A673 (cell line): Measurements from ENCODE around the gene HID1. TPM values are rescaled to one million over a fixed set of nuclear protein-coding genes. Genes with fewer than 3 reads are reported as not detected.
A peak's percentile ranks its signal among the peaks of the same experiment; 100 is the strongest.

Experiments used
- BruUV-seq: library from RNA; stranded (reverse); fragments of 400-500 nt; replicated peaks from 2 replicates; lab custom pipeline; 2021; lab: Mats Ljungman, UMichigan
- CTCF ChIA-PET: fragments of 300-600 bp; sonication (Branson Sonifier 250); formaldehyde crosslinking; loops from one replicate; lab custom pipeline; 2022; ENCODE audit warnings: antibody characterized with exemption; lab: Charles Lee
- POLR2A ChIA-PET: fragments of 300-600 bp; sonication (Branson Sonifier 250); formaldehyde crosslinking; loops from one replicate; lab custom pipeline; 2022; ENCODE audit warnings: antibody characterized with exemption; ENCODE audit not compliant: low non-redundant PET; lab: Charles Lee
- DNase-seq: peaks from one replicate; pipeline ENCODE4 v3.0.0-alpha.2; 2015; ENCODE audit warnings: low spot score
- H3K27ac ChIP-seq: fragments of 200-600 bp; sonication (generic); 2 replicates; pipeline ENCODE4 v1.5.1; 2016; ENCODE audit warnings: mixed run types, low read depth, mild to moderate bottlenecking, mixed read lengths, antibody characterized with exemption, low read length; ENCODE audit not compliant: poor library complexity, severe bottlenecking
- H3K27me3 ChIP-seq: fragments of 200-600 bp; sonication (generic); replicated peaks from 2 replicates; pipeline ENCODE4 v1.6.1; 2017; ENCODE audit warnings: mixed run types, low read depth, mild to moderate bottlenecking, mixed read lengths, antibody characterized with exemption, low read length; ENCODE audit not compliant: insufficient read depth, poor library complexity
- H3K36me3 ChIP-seq: fragments of 200-600 bp; sonication (generic); 2 replicates; pipeline ENCODE4 v1.6.1; 2016; ENCODE audit warnings: mixed run types, mild to moderate bottlenecking, mixed read lengths, antibody characterized with exemption, low read length; ENCODE audit not compliant: insufficient read depth, poor library complexity, severe bottlenecking
- H3K4me1 ChIP-seq: fragments of 200-600 bp; sonication (generic); 2 replicates; pipeline ENCODE4 v1.6.1; 2017; ENCODE audit warnings: mixed run types, mild to moderate bottlenecking, mixed read lengths, antibody characterized with exemption, low read length; ENCODE audit not compliant: insufficient read depth, poor library complexity, severe bottlenecking
- H3K4me3 ChIP-seq: fragments of 200-600 bp; sonication (generic); 2 replicates; pipeline ENCODE4 v1.5.1; 2016; ENCODE audit warnings: low read depth, mixed run types, mild to moderate bottlenecking, mixed read lengths, low read length; ENCODE audit not compliant: poor library complexity, severe bottlenecking
- H3K9me3 ChIP-seq: fragments of 200-600 bp; sonication (generic); 2 replicates; pipeline ENCODE4 v1.6.1; 2016; ENCODE audit warnings: mixed run types, low read depth, mild to moderate bottlenecking, mixed read lengths, antibody characterized with exemption, low read length; ENCODE audit not compliant: poor library complexity, severe bottlenecking
- CTCF ChIP-seq: fragments of 300-800, 200-600 bp; sonication (generic); conservative IDR thresholded peaks from 2 replicates; pipeline ENCODE4 v1.5.1; 2017; ENCODE audit warnings: low read depth, mild to moderate bottlenecking, antibody characterized with exemption, low read length, moderate library complexity, mixed read lengths
- EZH2 ChIP-seq: fragments of 200-600 bp; sonication (generic); IDR thresholded peaks from 2 replicates; pipeline ENCODE4 v1.6.1; 2017; ENCODE audit warnings: borderline replicate concordance, low read depth, mild to moderate bottlenecking, mixed read lengths, antibody characterized with exemption, low read length; ENCODE audit not compliant: poor library complexity, severe bottlenecking
- intact Hi-C: fragments of 100-400 bp; cut with micrococcal nuclease; formaldehyde crosslinking; loops from one replicate; pipeline ENCODE4 v1.10.0; 2022; ENCODE audit not compliant: unreplicated experiment
- total RNA-seq: library from RNA; stranded (reverse); gene quantifications from 2 replicates; pipeline ENCODE4 v1.2.3, GENCODE V29; 2021

Gene HID1
- total RNA-seq, 1 experiment from 2014 or later = 1.2 TPM

- Histone ChIP-seq H3K27me3 (no peaks in the 10 kb centered on the region), H3K4me1 (peaks cover 13% of the 10 kb centered on the region), H3K36me3 (no peaks in the 10 kb centered on the region), H3K27ac (peak overlapping the region; percentile 21), H3K4me3 (peak overlapping the region; percentile 52), H3K9me3 (no peaks in the 10 kb centered on the region)
- DNase-seq = peak; percentile 85
- TF ChIP-seq CTCF (no peak), EZH2 (no peak)
- POLR2A ChIA-PET = no interaction called here
- CTCF ChIA-PET = no interaction called here
- intact Hi-C loops = no loop called here
- BruUV-seq = no TSS peak
These were observed 9.6 kb upstream of the HID1 start for GRCh38 chr17:74981979-74982662.

DNA sequence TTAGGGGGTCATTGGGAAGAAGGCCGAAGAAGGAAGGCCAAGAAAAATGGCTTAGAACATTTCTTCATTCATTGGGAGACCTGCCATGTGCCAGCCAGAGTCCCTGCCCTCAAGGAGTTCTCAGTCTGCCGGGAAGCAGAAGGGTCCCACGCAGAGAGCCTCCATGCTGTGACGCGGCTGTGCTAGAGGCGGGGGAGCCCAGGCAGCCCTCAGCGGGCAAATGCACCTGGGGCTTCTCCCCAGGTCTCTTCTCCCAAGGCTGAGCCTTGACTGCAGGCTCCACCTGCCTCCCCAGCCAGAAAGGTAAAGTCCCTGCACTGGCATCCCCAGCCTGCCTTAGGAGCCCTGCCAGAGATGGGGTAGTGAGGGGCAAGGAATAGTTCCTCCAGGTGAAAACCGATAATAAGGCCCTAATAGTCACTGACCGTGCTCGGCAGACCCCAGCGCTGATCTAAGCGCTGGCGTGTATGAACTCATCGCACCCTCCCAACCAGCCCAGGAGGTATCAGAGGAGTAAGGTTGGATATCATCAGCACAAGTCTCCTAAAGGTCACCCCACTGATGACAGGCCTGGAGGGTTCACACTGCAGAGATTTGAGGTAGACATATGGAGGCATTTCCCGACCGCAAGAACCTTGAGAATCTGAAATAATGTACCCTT is 8.9 kb upstream of the HID1 start:
- Histone ChIP-seq H3K4me3 (peak overlapping the region; percentile 52), H3K27ac (peak overlapping the region; percentile 21), H3K27me3 (no peaks in the 10 kb centered on the region), H3K9me3 (no peaks in the 10 kb centered on the region), H3K36me3 (no peaks in the 10 kb centered on the region), H3K4me1 (peaks cover 13% of the 10 kb centered on the region)
- POLR2A ChIA-PET = no interaction called here
- no TSS peak for BruUV-seq
- intact Hi-C loops = no loop called here
- TF ChIP-seq EZH2 = no peak
- TF ChIP-seq CTCF = no peak
- CTCF ChIA-PET = no interaction called here
- no peak for DNase-seq

- Histone ChIP-seq H3K4me1 (peaks cover 13% of the 10 kb centered on the region), H3K4me3 (no peak overlapping the region), H3K9me3 (no peaks in the 10 kb centered on the region), H3K27ac (no peak overlapping the region), H3K27me3 (no peaks in the 10 kb centered on the region), H3K36me3 (no peaks in the 10 kb centered on the region)
- intact Hi-C loops = no loop called here
- DNase-seq = no peak
- TF ChIP-seq CTCF (no peak), EZH2 (no peak)
- POLR2A ChIA-PET = interaction anchor here (0.6 kb wide), 1 partner anchor 33 kb away, joined by 3 read pairs; no protein-coding TSS in a partner anchor
- CTCF ChIA-PET = interaction anchor here (0.5 kb wide), 2 partner anchors 189 to 638 kb away, joined by 4 to 6 read pairs; no protein-coding TSS in a partner anchor
- no TSS peak for BruUV-seq
These were observed 7.0 kb upstream of the HID1 start for GRCh38 chr17:74979408-74980146.
